HG02885 (cell line): ENCODE results near the gene TTBK2.
"Not testable (repeated sequence)": the region's sequence is repeated elsewhere in the genome, so short reads cannot be mapped to it uniquely, and the experiment has no call there.

Experiments
- ATAC-seq: cut with Tn5 transposase; IDR thresholded peaks from one replicate; pipeline ENCODE4 v1.9.1; 2021; ENCODE audit warnings: mild to moderate bottlenecking; ENCODE audit not compliant: unreplicated experiment, poor library complexity

The TTBK2 gene

DNA sequence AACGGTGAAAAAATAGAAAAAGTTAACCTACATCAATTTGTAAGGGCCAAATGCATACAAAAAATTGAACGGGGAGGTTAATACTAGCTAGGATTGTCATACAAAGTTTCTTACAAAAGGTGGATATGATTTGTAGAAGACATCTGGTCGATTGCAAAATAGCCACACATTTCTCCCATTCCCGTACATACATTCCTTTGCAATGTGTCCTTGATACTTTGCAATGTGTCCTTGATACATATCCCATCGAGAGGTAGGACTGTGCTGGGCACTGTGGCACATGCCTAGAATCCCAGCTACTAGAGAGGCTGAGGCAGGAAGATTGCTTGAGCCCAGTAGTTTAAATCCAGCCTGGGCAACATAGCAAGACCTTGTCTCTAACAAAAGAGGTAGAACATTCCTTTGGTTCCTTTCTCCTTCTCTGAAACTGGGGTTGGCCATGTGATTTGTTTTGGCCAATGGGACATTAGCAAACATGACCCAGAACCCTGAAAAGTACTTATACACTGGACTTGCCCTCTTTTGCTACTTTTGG lies 9.5 kb downstream of the TTBK2 start:
- no peak for ATAC-seq

- ATAC-seq = no peak
Measured at GRCh38 chr15:42908538-42908937, 12.0 kb downstream of the TTBK2 start.

DNA sequence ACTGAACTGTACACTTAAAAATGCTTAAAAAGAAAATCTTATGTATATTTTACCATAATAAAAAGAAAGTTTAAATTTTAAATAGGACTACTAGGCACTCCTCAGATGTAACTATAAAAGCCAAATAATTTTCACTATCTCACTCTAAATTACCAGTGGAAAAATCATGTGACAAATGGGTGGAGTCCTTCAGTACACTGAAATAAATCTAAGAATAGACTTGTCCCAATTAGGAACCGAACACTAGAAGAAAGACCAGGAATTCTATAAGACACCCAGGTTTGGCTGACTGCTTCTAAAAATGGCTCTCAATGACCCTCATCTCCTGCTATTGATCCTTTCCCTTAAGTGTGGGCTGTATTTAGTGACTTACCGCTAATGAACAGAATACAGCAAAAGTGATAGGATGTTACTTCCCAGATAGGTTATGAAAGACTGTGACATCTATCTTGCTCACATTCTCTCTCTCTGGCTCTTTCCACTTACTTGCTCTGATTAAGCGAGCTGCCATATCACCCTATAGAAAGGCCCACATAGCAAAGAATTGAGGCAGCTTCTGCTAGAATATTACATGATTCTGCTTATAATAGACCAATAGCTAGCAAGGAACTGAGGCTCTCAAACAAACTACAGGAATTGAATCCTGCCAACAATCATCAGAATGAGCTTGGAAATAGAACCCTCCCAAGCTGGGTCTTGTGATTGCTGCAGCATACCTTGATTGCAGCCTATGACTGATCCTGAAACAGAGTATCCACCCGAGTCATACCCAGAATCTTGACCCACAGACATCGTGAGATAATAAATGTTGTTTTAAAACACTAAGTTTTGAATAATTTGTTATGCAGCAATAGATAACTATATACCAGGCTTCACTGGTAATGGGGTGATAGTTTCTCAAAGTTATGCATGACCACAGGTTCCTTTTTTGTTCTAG lies 16.9 kb downstream of the TTBK2 start:
- no peak for ATAC-seq

GRCh38 chr15:42893911-42894310 lies 26.7 kb downstream of the TTBK2 start:
- not testable (repeated sequence) for ATAC-seq

DNA sequence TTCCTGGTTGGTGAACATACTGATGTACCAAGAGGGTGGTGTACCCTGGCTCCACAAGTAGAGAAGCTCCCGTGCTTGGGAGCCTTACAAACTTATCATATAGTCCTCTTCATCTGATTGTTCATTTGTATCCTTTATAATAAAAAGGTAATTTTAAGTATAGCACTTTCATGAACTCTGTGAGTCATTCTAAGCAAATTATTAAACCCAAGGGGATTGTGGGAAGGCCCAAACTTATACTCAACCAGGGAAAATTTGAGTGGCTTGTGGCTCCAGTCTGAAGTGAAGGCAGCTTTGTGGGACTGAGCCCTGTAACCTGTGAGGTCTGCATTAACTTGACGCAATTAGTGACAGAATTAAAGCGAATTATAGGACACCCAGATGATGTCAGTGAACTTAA lies 29.0 kb downstream of the TTBK2 start:
- no peak for ATAC-seq

DNA sequence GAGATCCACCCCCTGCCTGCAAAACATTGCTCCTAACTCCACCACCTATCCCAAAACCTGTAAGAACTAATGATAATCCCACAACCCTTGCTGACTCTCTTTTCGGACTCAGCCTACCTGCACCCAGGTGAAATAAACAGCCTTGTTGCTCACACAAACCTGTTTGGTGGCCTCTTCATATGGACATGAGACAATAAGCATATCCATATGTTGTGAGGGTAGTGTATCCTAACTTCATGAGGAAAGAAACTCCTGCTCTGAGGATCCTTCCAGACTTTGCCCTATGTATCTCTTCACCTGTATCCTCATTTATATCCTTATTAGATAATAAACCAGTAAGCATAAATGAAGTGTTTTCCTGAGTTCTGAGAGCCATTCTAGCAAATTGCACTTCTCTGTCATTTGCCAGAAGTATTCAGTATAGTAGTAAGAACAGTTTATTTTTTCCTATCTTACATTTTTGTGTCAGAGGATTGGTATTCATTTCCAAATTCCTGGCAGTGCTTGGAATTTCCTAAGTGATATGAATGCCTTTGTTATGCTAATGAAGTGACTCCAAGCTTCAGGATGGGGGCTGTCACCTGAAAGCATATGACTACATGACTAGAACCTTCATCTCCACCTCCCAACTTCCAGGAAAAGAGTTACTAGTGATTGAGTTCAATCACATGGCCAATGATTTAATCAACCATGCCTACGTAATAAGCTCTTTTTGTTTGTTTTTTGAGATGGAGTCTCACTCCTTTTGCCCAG lies 30.2 kb downstream of the TTBK2 start:
- ATAC-seq = no peak

GRCh38 chr15:42887384-42887783 lies 33.2 kb downstream of the TTBK2 start:
- ATAC-seq = not testable (repeated sequence)

DNA sequence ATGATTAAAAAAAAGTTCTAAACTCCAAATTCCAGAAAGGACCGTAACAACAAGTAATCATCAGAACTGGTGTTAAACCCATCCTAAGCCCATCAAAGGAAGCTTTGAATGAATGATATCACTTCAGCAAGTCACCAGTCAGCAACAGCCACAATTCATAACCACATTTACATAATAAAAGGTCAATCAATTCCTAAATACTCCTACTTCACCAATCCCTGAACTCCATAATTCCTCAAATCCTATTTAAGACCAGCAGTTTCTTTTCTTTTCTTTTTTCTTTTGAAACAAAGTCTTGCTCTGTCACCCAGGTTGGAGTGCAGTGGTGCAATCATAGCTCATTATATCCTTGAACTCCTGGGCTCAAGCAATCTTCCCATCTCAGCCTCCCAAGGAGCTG lies 40.5 kb downstream of the TTBK2 start:
- ATAC-seq = no peak

GRCh38 chr15:42879443-42879842 lies 41.1 kb downstream of the TTBK2 start:
- no peak for ATAC-seq

DNA sequence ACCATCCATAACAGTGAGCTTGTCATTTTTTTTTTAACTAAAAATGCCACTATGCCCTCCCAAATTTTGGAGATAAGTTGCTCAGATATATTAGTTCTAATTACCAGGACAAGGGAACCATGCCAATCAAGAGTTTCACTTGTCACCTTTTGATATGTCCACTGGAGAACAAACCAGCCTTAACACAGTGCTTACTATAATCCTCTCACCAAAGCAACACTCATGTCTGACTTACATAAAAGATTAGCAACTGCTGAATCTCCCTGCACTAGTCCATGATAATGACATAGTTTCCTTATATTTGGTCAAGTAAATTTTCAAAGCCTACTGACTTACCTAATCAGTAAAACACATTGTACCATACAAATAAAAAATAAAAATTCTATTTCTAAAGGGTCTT lies 44.4 kb downstream of the TTBK2 start:
- ATAC-seq = no peak

- ATAC-seq = no peak
Measured at GRCh38 chr15:42868683-42869082, 51.9 kb downstream of the TTBK2 start.

DNA sequence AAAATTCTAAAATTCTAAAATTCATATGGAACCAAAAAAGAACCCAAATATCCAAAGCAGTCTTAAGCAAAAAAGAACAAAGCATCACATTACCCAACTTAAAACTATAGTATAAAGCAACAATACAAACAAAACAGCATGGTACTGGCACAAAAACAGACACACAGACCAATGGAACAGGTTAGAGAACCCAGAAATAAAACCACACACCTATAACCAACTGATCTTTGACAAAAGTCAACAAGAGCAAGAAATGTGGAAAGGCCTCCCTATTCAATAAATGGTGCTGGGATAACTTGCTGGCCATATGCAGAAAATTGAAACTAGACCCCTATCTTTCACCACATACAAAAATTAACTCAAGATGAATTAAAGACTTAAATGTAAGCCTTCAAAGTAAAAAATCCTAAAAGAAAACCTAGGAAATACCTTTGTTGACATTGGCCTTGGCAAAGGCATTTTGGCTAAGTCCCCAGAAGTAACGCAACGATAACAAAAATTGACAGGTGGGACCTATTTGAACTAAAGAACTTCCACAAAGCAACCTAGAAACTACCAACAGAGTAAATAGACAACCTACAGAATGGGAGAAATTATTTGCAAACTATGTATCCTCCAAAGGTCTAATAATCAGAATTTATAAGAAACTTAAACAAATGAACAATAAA lies 56.9 kb downstream of the TTBK2 start:
- ATAC-seq = no peak

DNA sequence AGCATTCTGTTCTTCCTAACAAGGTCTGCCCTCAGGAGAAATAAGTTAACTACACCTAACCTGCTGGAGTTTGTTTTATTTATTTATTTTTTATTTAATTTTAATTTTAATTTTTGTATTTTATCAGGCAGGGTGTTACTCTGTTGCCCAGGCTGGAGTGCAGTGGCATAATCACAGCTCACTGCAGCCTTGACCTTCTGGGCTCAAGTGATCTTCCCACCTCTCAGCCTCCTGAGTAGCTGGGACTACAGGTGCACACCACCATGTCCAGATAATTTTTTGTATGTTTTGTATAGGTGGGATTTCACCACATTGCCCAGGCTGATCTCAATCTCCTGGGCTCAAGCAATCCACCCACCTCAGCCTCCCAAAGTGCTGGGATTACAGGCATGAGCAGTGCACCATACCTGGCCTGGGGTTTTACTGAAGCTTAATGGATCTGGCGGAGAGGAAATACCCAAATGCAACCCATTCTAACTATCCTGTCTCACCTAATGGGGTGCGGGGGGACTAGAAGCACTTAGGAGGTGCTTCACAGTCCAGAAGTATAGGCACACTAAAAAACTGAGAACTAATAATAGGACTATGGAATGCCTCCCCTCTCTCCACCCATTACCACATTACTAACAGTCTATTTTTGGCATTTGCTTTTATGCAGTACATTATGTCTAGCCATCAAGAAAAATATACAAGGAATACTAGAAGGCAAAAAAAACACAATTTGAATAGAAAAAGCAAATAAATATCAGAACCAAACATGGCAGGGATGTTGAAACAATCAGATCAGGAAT lies 61.4 kb downstream of the TTBK2 start:
- ATAC-seq = no peak

DNA sequence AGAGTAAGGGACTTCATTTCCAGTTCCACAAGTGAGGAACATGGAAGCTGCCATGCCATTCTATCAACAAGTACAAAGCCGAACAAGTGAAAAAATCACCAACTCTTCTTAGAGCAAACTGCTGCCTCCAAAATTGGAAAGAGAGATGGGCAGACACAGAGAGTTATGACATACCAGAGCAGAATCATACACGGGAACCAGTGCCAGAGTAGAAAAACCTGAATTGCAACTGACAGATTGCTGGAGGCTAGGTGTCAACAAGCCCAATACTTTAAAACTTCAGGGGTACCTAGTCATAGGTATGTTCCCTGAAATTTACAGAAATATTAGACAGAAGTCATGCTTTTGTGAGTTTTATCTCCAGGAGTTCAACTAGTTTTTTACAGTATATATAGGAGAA lies 62.0 kb downstream of the TTBK2 start:
- no peak for ATAC-seq

DNA sequence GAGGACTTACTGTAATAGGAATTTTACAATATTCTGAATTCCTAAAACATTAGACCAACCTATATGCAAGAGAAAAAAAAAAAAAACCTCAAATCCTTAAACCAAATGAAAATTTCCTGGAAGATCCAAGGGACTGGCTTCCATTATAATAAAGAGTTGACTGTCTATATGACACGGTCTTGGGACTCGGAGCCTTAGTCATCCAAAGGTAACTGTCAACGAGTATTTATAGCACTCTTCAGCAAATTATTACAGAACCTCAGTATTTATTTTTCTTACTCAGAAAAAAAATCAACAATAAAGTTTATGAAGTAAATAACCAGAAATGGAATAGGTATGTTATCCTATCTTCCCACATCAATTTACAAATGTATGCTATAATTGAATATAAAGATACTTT lies 66.0 kb downstream of the TTBK2 start:
- ATAC-seq = no peak

DNA sequence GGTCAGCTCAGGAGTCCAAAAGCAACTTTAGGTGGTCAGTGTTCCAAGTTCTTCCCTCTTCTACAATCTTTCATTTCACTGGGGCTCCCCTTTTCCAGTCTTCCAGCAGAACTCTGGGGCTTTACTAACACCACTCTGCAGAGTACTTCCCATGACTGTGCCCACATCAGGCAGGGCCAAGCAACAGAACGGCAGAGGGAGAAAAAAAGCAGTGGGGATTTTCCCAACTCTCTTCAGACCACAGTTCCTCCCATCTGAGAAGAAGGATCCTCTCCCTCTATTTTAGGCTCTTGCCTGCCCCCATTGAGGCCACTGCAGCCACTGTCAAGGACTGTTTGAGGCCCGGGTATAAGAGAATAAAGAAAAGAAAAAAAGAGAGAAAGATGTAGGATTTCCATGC lies 70.7 kb downstream of the TTBK2 start:
- ATAC-seq = no peak

DNA sequence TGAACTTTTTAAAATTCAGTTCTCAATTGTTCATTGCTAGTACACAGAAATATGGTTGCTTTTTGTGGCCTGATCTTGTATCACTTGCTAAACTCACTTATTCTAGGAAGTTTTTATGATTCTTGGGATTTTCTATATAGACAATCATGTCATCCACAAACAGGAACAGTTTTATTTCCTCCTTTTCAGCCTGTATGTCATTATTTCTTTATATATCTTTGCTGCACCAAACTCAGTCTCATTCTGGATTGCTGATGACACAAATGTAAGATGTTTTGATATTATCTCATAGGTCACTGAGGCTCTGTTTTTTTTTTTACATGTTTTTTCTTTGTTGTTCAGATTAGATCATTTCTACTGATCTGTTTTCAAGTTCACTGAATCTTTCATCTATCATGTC lies 71.7 kb downstream of the TTBK2 start:
- ATAC-seq = no peak

GRCh38 chr15:42846647-42847046 lies 73.9 kb downstream of the TTBK2 start:
- ATAC-seq = no peak

DNA sequence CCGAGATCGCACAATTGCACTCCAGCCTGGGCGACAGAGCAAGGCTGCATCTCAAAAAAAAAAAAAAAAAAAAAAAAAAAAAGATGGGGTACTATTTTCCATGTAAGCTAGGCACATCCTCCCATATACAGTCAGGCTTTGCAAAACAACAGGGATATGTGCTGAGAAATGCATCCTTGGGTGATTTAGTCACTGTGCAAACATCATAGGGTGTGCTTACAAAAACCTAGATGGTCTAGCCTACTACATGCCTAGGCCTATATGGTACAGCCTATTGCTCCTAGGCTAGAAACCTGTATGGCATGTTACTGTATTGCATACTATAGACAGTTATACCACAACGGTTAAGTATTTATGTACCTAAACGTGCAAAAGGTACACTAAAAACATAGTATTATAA lies 75.0 kb downstream of the TTBK2 start:
- ATAC-seq = no peak

DNA sequence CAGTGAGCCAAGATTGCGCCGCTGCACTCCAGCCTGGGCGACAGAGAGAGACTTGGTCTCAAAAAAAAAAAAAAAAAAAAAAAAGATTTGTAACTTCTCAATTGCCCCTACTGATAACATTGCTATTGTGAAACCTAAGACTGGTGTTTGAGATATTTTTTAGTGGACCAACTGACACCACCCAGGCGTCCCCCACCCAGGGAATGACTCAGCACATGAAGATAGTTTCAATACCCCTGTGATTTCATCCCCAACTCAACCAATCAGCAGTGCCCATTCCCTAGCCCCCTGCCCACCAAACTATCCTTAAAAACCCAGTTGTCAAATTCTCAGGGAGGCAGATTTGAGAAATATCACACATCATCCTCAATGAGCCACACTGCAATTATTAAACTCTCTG lies 76.9 kb downstream of the TTBK2 start:
- no peak for ATAC-seq
